Hippocampal formation (tissue), 2 donors: ENCODE measurements around the gene NEK10.
"Not testable (repeated sequence)": the region's sequence is repeated elsewhere in the genome, so short reads cannot be mapped to it uniquely, and the experiment has no call there.

Source experiments
- DNase-seq, 2 donors: peaks; one replicate each; lab custom pipeline; 2025; lab: John Stamatoyannopoulos, UW

Gene NEK10, protein sequence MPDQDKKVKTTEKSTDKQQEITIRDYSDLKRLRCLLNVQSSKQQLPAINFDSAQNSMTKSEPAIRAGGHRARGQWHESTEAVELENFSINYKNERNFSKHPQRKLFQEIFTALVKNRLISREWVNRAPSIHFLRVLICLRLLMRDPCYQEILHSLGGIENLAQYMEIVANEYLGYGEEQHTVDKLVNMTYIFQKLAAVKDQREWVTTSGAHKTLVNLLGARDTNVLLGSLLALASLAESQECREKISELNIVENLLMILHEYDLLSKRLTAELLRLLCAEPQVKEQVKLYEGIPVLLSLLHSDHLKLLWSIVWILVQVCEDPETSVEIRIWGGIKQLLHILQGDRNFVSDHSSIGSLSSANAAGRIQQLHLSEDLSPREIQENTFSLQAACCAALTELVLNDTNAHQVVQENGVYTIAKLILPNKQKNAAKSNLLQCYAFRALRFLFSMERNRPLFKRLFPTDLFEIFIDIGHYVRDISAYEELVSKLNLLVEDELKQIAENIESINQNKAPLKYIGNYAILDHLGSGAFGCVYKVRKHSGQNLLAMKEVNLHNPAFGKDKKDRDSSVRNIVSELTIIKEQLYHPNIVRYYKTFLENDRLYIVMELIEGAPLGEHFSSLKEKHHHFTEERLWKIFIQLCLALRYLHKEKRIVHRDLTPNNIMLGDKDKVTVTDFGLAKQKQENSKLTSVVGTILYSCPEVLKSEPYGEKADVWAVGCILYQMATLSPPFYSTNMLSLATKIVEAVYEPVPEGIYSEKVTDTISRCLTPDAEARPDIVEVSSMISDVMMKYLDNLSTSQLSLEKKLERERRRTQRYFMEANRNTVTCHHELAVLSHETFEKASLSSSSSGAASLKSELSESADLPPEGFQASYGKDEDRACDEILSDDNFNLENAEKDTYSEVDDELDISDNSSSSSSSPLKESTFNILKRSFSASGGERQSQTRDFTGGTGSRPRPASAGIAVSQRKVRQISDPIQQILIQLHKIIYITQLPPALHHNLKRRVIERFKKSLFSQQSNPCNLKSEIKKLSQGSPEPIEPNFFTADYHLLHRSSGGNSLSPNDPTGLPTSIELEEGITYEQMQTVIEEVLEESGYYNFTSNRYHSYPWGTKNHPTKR

DNA sequence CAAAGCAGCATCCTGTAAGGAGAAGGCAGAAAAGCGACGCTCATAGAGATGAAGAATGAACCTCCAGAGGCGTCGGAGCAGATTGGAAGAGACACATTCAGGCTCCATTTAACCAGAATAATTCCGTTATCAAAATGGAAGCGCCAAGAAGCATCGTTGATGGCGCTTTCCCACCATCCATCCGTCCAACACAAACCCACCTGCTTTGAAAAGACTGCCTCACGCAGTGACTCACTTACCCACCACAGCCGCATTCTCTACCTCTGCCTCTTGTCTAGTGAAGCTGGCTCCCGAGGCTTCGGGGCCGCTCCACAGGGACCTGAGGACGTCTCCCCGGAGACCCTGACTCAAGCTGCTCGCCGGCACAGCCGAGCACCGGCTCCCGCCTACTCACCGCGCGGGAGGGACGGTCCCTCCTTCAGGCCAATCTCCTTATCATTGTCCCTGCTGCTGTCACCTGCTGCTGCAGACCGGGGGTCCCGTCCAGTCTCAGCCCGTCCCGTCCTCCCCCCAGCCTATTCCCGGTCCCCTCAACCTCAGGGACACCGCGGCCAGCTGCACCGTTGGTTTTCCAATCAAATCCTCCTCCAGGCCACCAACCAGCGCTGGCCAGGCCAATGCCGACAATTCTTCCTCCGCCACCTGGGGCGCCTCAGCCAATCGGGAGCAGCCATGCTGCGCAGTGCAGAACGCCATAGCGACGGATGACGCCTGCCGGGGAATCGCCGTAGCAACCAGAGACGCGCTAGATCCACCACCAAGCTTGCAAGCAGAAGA is at the start of gene NEK10:
Gene NEK10, minus strand, starts transcription at position 553 of the 777 bp plus-strand sequence. CDS start 16,501 bp downstream, outside the sequence.
- DNase-seq: peak; percentile 58 to 75

DNA sequence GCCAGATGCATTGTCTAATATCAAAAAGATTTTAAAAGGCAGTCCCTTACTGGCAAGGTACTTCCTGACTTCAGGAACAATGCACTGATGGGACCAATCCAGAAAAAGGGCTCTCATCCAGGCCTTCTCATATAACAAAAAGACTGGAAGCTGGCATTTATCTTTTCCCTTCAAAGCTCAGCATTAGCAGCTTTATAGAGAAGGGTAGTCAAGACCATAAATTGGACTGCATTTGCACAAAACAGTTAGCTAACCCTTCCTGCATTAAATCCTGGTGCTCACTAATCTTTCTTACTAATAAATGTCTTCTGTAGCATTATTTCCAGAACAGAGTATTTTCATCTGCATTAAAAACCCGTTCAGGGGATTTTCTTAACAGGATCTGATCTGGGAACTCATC is 46.0 kb upstream of the NEK10 start:
- DNase-seq: no peak

DNA sequence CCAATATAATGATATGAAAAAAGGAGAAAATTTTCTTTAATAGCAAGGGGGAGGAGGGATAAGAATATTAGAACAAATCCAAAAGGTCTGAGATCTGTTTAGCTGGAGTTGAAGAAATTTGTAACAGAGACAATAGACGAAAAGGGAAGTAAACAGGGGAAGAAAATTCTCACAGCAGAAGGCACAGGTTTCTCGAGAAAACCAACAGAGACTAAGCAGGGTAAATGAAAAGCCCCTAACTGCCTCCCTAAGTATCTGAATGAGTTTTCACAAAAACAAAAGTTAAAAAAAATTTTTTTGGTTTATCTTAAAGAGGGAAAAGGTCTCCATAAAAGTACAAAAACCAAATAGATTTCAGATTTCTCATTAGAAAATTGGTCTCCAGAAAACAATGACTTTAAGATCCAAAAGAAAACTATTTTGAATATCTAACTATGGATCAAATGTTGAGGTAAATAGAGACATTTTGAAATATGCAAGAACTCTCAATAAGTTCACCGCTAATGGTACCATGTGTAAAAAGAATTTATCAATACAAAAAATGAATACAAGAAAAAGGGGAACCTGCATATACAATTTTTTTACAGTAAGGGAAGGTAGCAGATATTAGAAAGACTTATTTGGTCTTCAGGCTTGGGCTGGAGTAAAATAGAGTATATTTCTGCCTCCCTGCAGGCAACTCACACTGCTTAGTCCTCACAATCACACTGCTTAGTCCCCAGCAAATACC is 23.9 kb upstream of the NEK10 start:
- no peak for DNase-seq

DNA sequence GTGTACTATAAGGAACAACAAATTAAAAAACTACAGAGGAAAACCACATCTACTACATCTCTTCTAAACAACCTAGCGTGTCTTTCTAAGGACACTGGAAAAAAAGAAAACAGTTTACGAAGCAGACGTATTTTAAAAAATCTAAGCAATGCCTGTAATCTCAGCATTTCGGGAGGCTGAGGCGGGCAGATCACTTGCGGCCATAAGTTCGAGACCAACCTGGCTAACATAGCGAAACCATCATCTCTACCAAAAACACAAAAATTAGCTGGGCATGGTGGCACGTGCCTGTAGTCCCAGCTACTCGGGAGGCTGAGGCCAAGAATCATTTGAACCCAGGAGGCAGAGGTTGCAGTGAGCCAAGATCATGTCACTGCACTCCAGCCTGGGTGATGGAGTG is 23.2 kb upstream of the NEK10 start:
- not testable (repeated sequence) for DNase-seq

DNA sequence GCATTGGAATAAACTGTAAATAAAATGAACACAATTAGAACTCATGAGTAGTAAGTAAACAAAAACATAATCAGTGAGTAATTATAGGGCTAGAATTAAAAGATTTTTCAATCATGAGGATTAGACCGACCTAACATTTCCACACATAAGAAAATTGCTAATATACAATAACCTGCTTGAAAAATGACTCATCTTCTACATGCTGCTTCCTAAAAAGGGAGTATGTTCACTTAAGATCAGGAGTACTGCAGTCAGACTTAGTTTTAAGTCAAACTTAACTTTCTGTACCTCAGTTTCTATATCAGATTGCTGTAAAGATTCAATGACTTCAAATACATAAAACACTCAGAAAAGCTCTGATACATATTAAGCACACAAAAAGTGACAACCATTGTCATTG is 22.6 kb upstream of the NEK10 start:
- DNase-seq: no peak

DNA sequence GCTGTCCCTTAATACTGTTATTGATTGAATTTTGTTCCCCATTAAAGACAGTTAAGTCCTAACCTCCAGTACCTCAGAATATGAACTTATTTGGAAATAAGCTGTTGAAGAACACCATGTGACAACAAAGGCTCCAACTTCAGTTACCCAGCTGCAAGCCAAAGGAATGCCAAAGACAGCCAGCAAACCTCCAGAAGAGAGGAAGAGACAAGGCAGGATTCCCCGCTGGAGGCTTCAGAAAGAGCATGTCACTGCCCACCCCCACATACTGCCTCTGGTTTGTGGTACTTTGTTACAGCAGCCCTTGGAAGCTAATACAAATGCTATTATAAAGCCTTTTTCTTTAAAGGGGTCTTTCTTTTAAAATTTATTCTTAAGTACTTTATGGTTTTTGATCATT is 18.4 kb upstream of the NEK10 start:
- no peak for DNase-seq

DNA sequence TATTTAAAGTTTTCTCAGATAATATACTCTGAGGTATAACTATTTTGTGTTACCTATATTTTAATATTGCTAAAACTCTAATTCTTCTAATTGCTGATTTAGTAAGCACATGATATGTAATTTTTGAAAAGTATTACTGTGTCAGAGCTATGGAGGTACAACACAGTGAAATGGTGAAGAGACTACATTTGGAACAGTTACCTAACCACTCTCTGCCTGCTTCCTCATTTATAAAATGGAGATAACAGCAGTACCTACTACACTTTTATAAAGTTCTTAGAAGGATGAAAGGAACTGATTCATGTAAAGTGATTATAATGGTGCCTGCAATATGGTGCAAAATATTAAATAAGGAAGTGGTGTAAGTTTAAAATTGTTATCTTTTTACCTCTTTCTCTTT is 16.3 kb upstream of the NEK10 start:
- no peak for DNase-seq

DNA sequence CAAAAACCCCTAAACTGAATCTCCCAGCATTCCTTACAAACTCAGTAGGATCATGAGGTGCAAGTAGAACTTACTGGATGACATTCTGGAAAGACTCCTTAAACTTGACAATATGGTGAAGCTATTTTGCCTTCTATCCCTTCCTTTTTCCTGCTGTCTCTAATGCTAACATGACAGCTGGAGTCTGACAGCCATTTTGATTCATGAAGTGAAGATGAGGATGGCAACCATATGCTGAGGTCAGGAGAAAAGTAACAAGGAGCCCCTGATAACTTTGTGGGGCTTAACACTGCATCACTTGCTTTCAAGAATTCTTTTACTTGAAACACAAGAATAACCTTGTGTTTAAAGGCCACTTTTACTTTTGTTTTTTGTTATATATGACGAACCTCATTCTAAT is 15.0 kb upstream of the NEK10 start:
- no peak for DNase-seq

DNA sequence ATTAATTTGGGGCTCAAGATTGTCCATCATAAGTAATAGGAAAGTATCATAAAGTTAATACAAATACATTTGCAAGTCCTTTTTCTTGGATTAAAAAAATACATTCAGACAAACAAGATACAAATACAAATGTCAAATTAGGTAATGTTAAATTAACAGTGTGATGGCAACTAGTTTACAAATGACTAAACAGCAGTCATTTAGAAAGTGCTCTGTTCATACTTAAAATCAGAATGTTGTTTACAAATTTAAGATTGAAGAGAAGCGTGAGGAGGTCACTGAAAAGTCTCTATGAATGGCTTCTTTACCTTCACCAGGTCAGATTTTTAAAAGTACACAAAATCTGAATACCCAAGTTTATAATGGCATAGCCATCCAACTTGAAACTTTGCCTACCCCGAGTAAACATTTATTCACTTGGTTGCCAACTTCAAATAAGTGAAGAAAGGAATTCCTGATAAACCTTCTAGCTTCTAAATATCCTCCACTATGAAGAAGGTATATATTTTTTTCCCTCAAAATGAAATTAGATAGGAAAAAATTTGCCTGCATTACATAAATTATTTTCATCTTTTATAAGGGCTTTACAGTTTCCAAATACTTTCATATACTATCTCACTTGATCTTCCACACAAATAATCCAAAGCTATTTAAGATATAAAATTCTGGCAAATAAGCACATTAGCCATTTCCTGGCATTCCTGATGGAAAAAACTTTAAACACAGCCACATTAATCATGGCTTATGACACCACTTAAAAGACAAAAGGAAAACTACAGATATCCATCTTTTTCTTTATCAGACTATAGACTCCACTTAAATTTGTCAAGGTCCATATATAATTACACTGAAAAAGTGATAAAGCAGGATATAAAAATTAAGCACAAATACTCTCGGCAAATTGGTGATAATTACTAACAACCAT is 11.5 kb upstream of the NEK10 start:
- DNase-seq: no peak

DNA sequence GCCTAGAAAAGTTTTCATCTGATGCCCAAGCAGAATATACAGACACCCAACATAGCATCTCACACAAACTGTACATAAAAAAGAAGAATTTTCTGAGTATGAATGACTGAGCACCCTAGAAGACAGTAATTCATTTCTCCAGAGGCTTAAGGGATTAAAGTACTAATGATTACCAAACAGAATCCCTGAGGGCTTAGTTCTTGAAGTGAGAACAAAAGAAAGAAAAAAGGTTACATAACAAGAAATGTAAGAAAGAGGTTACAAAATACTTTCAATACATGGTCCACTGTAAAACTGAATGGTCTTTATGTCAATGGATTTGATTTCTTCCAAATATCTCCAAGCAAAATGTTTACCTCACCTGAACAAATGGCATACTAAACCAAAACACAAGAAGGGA is 9.1 kb upstream of the NEK10 start:
- no peak for DNase-seq

DNA sequence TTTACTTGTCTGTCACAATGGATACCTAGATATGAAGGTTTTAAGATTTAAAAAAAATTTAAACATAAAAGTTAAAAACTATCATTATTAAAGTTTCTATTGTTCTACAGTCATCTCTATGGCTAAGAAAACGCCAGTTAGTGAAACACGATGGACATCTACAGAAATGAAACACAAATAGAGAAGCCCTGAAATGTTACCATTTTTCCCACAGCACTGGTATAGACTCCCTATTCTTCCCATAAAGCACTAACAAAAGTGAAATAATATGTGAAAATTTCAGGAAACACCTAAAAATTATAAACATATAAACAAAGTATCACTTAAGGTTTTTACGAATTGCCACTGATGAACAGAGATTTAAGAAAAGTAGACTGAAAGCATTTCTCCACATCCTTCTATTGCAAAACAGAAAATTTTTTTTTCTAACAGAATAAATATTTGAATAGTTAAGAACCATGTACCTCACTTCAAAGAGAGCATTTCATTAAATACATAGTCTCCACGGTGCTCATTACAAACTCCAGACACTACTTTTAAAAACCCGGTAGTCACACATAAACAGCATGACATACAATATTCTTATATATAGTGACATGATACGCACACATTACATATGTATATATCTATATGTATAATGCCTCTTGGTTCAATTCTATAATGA is 7.1 kb upstream of the NEK10 start:
- DNase-seq: no peak

DNA sequence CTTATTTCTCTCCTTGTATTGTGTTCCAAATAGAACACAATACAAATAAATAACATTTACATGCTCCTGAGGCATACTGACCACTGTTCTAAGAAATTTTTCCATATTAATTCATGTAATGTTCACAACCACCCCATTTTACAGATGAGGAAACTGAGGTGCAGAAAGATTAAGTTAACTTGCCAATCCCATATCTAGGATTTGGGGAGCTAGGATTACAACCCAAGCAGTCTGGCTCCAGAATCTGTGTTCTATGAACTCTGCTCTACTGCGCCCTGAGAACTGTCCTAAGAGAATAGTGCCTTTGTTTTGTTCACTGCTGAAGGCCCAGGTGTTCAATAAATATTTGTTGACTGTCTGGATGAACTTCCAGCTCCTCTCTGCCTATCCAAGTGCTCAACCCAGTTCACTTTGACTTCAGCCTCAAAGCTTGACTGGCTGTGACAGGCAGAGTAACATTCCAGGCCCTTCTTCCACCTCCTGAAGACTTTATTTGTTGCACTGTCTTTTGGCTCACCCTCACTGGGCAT is 3.1 kb downstream of the NEK10 start:
- DNase-seq: no peak

DNA sequence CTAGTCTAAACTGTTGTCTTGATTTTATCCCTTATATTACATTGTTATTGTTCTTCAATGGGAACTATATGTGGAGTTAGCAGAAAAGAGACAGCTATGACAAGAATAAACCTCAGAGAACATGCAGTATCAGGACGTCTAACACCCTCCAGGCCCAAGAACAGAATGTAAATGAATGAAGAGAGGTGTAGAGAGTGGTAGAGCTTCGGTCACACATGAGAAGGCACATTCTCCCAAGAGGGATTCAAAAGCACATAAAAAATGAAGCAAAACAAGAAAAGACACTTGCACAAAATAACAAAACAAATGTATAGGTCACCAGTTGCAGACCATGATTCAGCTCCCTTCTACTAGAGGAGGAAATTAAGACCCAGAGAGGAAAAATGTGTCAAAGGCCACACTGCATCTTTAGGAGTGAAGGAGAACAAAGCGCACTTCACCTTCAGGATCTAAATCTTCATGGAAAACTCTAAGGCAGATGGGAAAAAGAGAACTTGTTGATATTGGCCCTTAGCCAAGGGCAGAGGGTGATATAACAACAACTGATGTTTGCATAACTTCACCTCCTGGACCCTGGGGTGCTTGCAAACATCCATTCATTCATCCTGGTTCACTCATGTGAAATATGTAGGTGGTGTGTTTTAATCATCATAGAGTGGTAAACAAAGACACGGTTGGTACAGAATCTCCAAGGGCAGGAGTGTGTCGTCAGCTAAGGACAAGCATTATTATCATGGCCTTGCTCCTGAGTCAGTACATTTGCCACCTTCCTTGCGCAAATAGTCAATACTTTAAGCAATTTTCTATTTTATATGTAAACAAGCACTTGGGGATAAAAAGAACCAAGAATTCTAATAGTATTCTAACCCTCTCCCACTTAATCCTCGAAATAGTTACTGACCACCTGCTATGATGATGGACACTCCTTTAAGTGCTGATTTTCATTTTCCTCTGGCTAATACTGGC is 8.8 kb downstream of the NEK10 start:
- DNase-seq: no peak

DNA sequence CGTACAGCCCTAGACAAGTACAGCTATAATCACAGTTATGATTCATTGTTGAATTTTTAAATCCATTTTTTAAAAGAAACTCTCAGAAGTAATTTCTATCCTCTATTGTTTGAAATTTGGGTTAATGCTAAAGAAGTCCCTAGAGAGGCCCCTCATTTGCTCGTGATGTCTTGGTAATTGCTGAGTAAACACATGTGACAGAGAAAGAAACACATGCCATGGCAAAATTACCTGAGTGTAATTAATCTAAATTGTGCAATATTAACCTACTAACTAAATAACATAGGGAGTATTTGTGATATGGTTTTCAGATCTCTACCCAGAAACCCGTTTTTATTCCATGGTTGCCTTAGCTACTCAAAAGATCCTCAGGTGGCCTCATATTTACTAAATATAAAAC is 10.8 kb downstream of the NEK10 start:
- DNase-seq: no peak

DNA sequence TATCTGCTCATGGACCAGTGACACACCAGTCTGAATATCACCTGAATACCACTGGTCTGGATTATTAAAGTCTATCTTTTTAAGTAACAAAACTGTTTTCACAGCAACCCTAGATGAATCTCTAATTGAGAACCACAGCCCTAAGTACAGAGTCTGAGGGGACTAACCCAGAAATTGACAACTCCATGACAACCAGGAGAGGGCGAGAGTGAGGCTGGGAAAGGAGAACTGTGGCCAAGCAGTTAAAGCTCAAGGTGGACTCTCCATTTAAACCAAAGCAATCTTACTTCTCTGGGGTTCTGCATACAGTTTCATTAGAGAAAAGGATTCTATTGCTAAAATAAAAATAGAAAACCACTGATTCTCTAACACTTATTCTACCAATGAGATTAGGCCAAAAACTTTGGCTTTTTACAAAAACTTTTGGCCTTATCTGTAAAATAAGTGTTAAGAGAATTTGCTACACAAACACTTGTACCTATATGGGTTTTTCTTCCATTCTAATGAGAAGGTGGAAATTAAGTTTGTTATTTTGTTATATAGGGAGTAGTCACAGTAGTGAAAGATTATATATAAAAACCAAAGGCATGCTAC is 11.4 kb downstream of the NEK10 start:
- DNase-seq: peak in 1 of 2 donors; percentile 3

DNA sequence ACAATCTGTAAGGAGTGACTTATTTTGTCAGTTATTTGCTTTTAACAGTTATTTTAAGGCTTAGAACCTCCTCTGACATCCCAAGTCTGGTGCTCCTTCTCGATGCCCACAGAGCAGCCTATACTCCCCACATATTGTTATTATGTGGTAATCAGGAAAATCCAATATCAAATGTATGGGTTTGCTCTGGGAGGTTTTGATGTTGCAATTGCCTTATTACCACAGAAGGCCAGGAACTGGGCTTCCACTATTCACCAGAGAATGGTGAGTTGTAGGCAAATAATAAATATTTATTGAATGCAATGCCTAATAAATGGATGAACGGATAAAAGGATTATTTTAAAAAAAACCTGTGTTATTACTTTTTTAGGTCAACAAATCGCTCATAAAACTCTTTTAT is 12.2 kb downstream of the NEK10 start:
- DNase-seq: no peak

DNA sequence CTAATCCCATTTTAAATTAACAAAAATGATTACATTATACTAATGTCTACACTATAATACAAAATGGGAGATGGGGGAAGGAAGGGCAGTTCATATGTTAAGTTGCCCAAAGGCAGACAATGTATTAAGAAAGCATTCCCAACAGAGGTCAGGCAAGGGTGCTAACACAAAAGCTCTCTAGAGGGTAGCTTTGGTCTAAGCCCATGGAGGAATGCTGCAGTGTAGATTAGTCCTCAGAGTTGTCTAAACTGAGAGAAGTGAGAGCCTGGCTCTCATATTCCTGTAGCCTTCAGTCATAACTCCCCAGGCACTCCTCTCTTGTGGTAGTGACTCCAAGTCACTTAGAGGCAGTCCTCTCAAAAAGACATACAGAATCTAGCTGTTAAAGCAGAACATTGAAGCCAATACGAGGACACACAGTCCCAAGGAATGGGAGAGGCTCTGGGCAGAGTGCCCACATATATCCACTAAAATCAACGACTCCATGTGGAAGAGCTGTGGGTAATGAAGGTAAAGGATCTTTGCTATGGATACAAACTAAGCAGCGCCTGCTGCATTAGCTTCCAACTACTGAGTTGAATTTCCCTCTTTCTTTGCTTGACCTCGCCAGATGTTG is 14.5 kb downstream of the NEK10 start:
- no peak for DNase-seq
